Glutamatergic neuron (in vitro differentiated cells): ENCODE results near the gene CAMKV. TPM values are rescaled to one million over a fixed set of nuclear protein-coding genes. Genes with fewer than 3 reads are reported as not detected.

Source experiments
- DNase-seq: peaks from one replicate; pipeline ENCODE4 v3.0.0; 2022
- H3K27ac Mint-ChIP-seq: one replicate; pipeline ENCODE4 v1.8.0; 2020; ENCODE audit warnings: mild to moderate bottlenecking, mixed read lengths, inconsistent platforms; ENCODE audit not compliant: unreplicated experiment
- H3K27me3 Mint-ChIP-seq: one replicate; pipeline ENCODE4 v1.8.0; 2020; ENCODE audit warnings: mild to moderate bottlenecking, moderate library complexity, mixed read lengths, inconsistent platforms; ENCODE audit not compliant: unreplicated experiment
- H3K36me3 Mint-ChIP-seq: one replicate; pipeline ENCODE4 v1.8.0; 2020; ENCODE audit warnings: mild to moderate bottlenecking, mixed read lengths, inconsistent platforms; ENCODE audit not compliant: unreplicated experiment
- H3K4me1 Mint-ChIP-seq: one replicate; pipeline ENCODE4 v1.8.0; 2020; ENCODE audit warnings: mild to moderate bottlenecking, low read depth, mixed read lengths, inconsistent platforms; ENCODE audit not compliant: unreplicated experiment
- H3K4me3 Mint-ChIP-seq: one replicate; pipeline ENCODE4 v1.8.0; 2020; ENCODE audit warnings: mild to moderate bottlenecking, mixed read lengths, inconsistent platforms; ENCODE audit not compliant: unreplicated experiment
- H3K9me3 Mint-ChIP-seq: one replicate; pipeline ENCODE4 v1.8.0; 2020; ENCODE audit warnings: mild to moderate bottlenecking, moderate library complexity, mixed read lengths, inconsistent platforms; ENCODE audit not compliant: unreplicated experiment
- CTCF ChIP-seq: fragments of 200-600 bp; sonication (generic); IDR thresholded peaks from one replicate; pipeline ENCODE4 v1.5.0; 2021; ENCODE audit not compliant: partially characterized antibody, unreplicated experiment
- total RNA-seq: library from RNA; stranded (reverse); fragmentation: NEBNext Ultra II Directional; extraction: Animal tissue kit (Norgen Biotek cat#: 25700); gene quantifications from one replicate; pipeline ENCODE4 v1.2.1, GENCODE V29; 2021; ENCODE audit not compliant: unreplicated experiment

Gene CAMKV
- total RNA-seq, 1 donor from 2014 or later, result 518 TPM

- Mint-ChIP-seq H3K36me3 (no peaks in the 10 kb centered on the region), H3K4me1 (peaks cover 29% of the 10 kb centered on the region), H3K4me3 (peak overlapping the region; percentile 63), H3K27ac (peak overlapping the region; percentile 97), H3K9me3 (peaks cover 8% of the 10 kb centered on the region), H3K27me3 (peaks cover 9% of the 10 kb centered on the region)
- DNase-seq, result peak; percentile 92
- TF ChIP-seq CTCF, result no peak
Measured at GRCh38 chr3:49880581-49881315, 11.0 kb upstream of the CAMKV start.

DNA sequence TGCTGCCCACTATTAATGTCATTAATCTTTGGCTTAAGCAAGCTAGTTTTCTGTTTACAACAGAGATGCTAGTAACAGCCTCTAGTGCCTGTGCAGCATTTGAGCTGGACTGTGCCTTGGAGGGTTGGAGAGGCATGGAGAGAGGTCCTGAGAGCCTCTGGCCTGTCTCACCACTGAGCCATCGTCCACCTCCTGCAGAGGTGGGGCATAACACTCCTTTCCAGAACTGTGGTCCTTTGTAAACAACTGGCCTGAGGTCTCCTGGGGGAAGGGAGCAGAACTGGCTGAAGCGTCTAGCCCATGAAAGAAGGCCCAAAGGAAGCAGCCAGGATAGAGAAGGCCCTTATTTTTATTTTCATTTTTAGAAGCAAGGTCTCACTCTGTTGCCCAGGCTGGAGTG lies 10.0 kb upstream of the CAMKV start:
- peak overlapping the region; percentile 97 for H3K27ac Mint-ChIP-seq

DNA sequence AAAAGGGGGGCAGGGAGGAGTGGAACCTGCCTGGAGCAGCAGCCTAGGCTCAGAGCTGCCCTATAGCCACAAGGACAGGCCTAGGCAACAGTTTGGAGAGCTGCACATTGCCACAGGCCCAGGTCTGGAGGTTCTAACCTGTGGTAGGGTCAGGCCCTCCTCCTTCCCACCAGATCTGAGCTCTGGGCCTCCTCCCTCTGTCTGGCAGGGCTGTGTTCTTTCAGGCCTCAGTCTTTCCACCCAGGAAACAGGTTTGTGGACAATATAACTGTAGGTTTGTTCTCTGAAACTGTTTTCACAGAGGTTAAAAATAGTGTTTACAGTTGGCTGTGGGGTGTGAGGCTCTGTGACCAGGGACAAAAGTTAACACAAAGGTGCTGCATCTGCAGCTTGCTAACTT lies 9.0 kb upstream of the CAMKV start:
- H3K9me3 Mint-ChIP-seq, result peaks cover 8% of the 10 kb centered on the region
- TF ChIP-seq CTCF, result no peak
- peaks cover 29% of the 10 kb centered on the region for H3K4me1 Mint-ChIP-seq
- peaks cover 11% of the 10 kb centered on the region for H3K27me3 Mint-ChIP-seq
- no peak for DNase-seq
- peak overlapping the region; percentile 28 for H3K27ac Mint-ChIP-seq
- no peaks in the 10 kb centered on the region for H3K36me3 Mint-ChIP-seq
- no peak overlapping the region for H3K4me3 Mint-ChIP-seq

More for the DNA sequence above, 10.0 kb upstream of the CAMKV start:
- Mint-ChIP-seq H3K4me1 (peaks cover 29% of the 10 kb centered on the region), H3K9me3 (peaks cover 8% of the 10 kb centered on the region), H3K36me3 (no peaks in the 10 kb centered on the region), H3K4me3 (peak overlapping the region; percentile 78), H3K27me3 (peaks cover 11% of the 10 kb centered on the region)
- no peak for DNase-seq
- TF ChIP-seq CTCF, result no peak

DNA sequence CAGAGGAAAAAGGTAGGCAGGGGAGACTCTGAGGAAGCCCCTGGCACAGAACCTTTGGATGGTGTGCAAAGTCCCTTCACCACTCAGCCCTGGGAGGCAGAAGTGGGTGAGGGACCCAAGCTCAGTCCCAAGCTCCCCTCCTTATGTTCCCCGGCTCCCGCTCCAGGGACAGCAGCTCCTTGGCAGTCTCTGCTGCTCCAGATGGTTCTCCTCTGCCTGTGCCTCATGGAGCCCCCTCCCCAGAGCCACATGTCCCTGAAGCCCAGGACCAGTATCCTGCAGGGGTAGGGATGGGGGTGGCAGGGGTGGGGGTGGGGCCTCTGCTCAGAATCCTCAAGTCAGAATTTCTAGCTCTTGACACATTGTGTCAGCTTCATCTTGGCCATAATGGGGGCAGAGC lies 8.0 kb upstream of the CAMKV start:
- no peak overlapping the region for H3K4me3 Mint-ChIP-seq
- H3K9me3 Mint-ChIP-seq, result peaks cover 8% of the 10 kb centered on the region
- H3K27ac Mint-ChIP-seq, result peak overlapping the region; percentile 87
- peaks cover 11% of the 10 kb centered on the region for H3K27me3 Mint-ChIP-seq
- no peaks in the 10 kb centered on the region for H3K36me3 Mint-ChIP-seq
- TF ChIP-seq CTCF, result no peak
- no peak for DNase-seq
- peaks cover 28% of the 10 kb centered on the region for H3K4me1 Mint-ChIP-seq

DNA sequence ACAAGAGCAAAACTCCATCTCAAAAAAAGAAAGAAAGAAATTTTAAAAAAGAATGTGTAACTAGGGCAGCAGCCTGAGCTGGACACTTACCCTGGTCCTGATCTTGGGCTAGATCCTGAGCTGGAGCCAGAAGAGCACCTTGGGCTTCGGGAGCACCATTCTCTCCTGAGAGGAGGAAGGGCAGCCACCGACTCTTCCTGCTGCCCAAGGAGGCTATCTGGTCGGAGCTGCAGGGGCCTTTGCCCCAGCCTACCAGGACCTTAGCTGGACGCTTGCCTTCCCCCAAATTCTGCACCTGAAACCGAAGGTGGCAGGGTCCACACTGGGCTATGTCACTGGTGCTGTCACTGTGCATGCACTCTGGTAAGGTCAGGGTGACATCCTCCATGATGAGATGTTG lies 6.9 kb upstream of the CAMKV start:
- Mint-ChIP-seq H3K36me3 (no peaks in the 10 kb centered on the region), H3K4me3 (no peak overlapping the region), H3K27ac (no peak overlapping the region), H3K9me3 (peaks cover 11% of the 10 kb centered on the region), H3K27me3 (peaks cover 15% of the 10 kb centered on the region), H3K4me1 (peaks cover 25% of the 10 kb centered on the region)
- TF ChIP-seq CTCF, result no peak
- DNase-seq, result no peak
